Tibial nerve (tissue), 4 donors: ENCODE results near the gene PJVK. TPM values are rescaled to one million over a fixed set of nuclear protein-coding genes. Genes with fewer than 3 reads are reported as not detected.
"Not testable (repeated sequence)": the region's sequence is repeated elsewhere in the genome, so short reads cannot be mapped to it uniquely, and the experiment has no call there.

ENCODE experiments used
- DNase-seq, 2 donors: peaks; one replicate each; pipeline ENCODE4 v3.0.0-alpha.2; 2019; ENCODE audit warnings: low spot score in 2 of 2
- H3K27ac ChIP-seq, 4 donors: fragments of 200-600 bp; sonication (generic) in 3 of 4; one replicate each; pipeline ENCODE4 v1.5.1; 2017 to 2019; ENCODE audit warnings: mild to moderate bottlenecking in 1 of 4
- H3K27me3 ChIP-seq, 2 donors: fragments of 200-600 bp; sonication (generic) in 1 of 2; one replicate each; pipeline versions ENCODE4 v1.5.1 to v1.6.0; 2017 to 2019
- H3K36me3 ChIP-seq, 3 donors: fragments of 200-600 bp; sonication (generic); one replicate each; pipeline ENCODE4 v1.5.1; 2018 to 2019
- H3K4me1 ChIP-seq, 4 donors: fragments of 200-600 bp; sonication (generic) in 3 of 4; one replicate each; pipeline ENCODE4 v1.5.1; 2017 to 2019
- H3K4me3 ChIP-seq, 4 donors: fragments of 200-600 bp; sonication (generic) in 3 of 4; one replicate each; pipeline ENCODE4 v1.5.1; 2017 to 2019; ENCODE audit warnings: mild to moderate bottlenecking in 1 of 4, moderate library complexity in 1 of 4
- H3K9me3 ChIP-seq, 4 donors: fragments of 200-600 bp; sonication (generic) in 3 of 4; one replicate each; pipeline ENCODE4 v1.5.1; 2017 to 2019
- CTCF ChIP-seq, 5 experiments: fragments of 200-600 bp in 3 of 5; fragments of 450-650 bp in 2 of 5; sonication (generic) in 3 of 5; IDR thresholded peaks; one replicate each; pipeline ENCODE4 v1.5.1; 2016 to 2019; ENCODE audit warnings: antibody characterized with exemption in 5 of 5, mild to moderate bottlenecking in 3 of 5, moderate library complexity in 2 of 5
- EP300 ChIP-seq, 2 donors: sonication (generic); formaldehyde crosslinking; IDR thresholded peaks; one replicate each; pipeline ENCODE4 v1.6.1; 2017; ENCODE audit warnings: antibody characterized with exemption in 2 of 2, mild to moderate bottlenecking in 1 of 2
- POLR2A ChIP-seq, 2 donors: fragments of 450-650 bp; IDR thresholded peaks; one replicate each; pipeline ENCODE4 v1.6.1; 2017; ENCODE audit warnings: antibody characterized with exemption in 2 of 2, mild to moderate bottlenecking in 2 of 2, moderate library complexity in 2 of 2
- WGBS, 2 donors: methylation state at CpG; one replicate each; pipeline ENCODE4 v1.1.5; 2018; 5-methylcytosine and 5-hydroxymethylcytosine counted together
- total RNA-seq, 4 donors: library from RNA; depleted of rRNA; stranded (reverse); fragments of >200 nt; gene quantifications; one replicate each; pipeline ENCODE4 v1.1.0, GENCODE V29; 2016

Gene PJVK
- total RNA-seq, 4 donors from 2014 or later, result 5.1 to 9.6 (median 6.8) TPM

GRCh38 chr2:178412047-178412446, 39.1 kb upstream of the PJVK start:
- no peaks in the 10 kb centered on the region for H3K27me3 ChIP-seq
- no peak for DNase-seq
- WGBS, 2 donors, result 69 to 73% methylated on average over 3 of the region's 3 CpGs
- no peak overlapping the region for H3K4me3 ChIP-seq
- no peak for TF ChIP-seq EP300 (IDR thresholded peaks at IDR 0.05)
- no peak for TF ChIP-seq POLR2A (IDR thresholded peaks at IDR 0.05)
- no peak for TF ChIP-seq CTCF (IDR thresholded peaks at IDR 0.05)
- H3K9me3 ChIP-seq, result no peaks in the 10 kb centered on the region
- no peaks in the 10 kb centered on the region for H3K36me3 ChIP-seq
- peaks cover 0 to 13% (median 5%) of the 10 kb centered on the region in 4 donors for H3K4me1 ChIP-seq
- H3K27ac ChIP-seq, result no peak overlapping the region

- H3K27ac ChIP-seq, H3K27me3 ChIP-seq, H3K36me3 ChIP-seq, DNase-seq, H3K9me3 ChIP-seq, H3K4me3 ChIP-seq: not testable (repeated sequence)
- 98% methylated on average over 8 of the region's 8 CpGs for WGBS, 2 donors
- peaks cover 0 to 13% (median 5%) of the 10 kb centered on the region in 4 donors for H3K4me1 ChIP-seq
Measured at GRCh38 chr2:178412453-178412852, 38.7 kb upstream of the PJVK start.

GRCh38 chr2:178413472-178414265, 37.5 kb upstream of the PJVK start:
- TF ChIP-seq CTCF (IDR thresholded peaks at IDR 0.05), result peak in 2 of 5 experiments; percentile 6 to 44
- TF ChIP-seq POLR2A (IDR thresholded peaks at IDR 0.05), result peak; percentile 37 to 47
- peak in 1 of 2 donors; percentile 51 for TF ChIP-seq EP300 (IDR thresholded peaks at IDR 0.05)
- Histone ChIP-seq H3K36me3 (no peaks in the 10 kb centered on the region), H3K27me3 (no peaks in the 10 kb centered on the region), H3K27ac (peak overlapping the region; percentile 84 to 97 (median 92)), H3K9me3 (no peaks in the 10 kb centered on the region), H3K4me3 (peak overlapping the region; percentile 54 to 66 (median 64)), H3K4me1 (peaks cover 0 to 13% (median 5%) of the 10 kb centered on the region in 4 donors)
- peak; percentile 48 to 64 for DNase-seq
- WGBS, 2 donors, result 2% methylated on average over 45 of the region's 45 CpGs

- peak in 1 of 2 donors; percentile 79 for TF ChIP-seq EP300 (IDR thresholded peaks at IDR 0.05)
- peak; percentile 40 to 60 for TF ChIP-seq POLR2A (IDR thresholded peaks at IDR 0.05)
- TF ChIP-seq CTCF (IDR thresholded peaks at IDR 0.05), result peak; percentile 85 to 94 (median 90)
- H3K9me3 ChIP-seq, result no peaks in the 10 kb centered on the region
Measured at GRCh38 chr2:178414266-178415247, 36.6 kb upstream of the PJVK start.

GRCh38 chr2:178415979-178416378, 35.2 kb upstream of the PJVK start:
- no peak overlapping the region for H3K4me3 ChIP-seq
- peaks cover 0 to under 1% (median 0%) of the 10 kb centered on the region in 3 donors for H3K36me3 ChIP-seq
- no peak overlapping the region for H3K27ac ChIP-seq
- TF ChIP-seq EP300 (IDR thresholded peaks at IDR 0.05) (no peak), POLR2A (IDR thresholded peaks at IDR 0.05) (no peak), CTCF (IDR thresholded peaks at IDR 0.05) (no peak)
- H3K9me3 ChIP-seq, result no peaks in the 10 kb centered on the region
- peaks cover 0 to 13% (median 5%) of the 10 kb centered on the region in 4 donors for H3K4me1 ChIP-seq
- H3K27me3 ChIP-seq, result no peaks in the 10 kb centered on the region
- no peak for DNase-seq

More at GRCh38 chr2:178414266-178415247, 36.6 kb upstream of the PJVK start:
- peaks cover 0 to 13% (median 5%) of the 10 kb centered on the region in 4 donors for H3K4me1 ChIP-seq
- no peaks in the 10 kb centered on the region for H3K36me3 ChIP-seq
- WGBS, 2 donors, result 12 to 13% methylated on average over 21 of the region's 21 CpGs
- peak; percentile 85 to 93 for DNase-seq
- peak overlapping the region; percentile 54 to 66 (median 64) for H3K4me3 ChIP-seq
- peak overlapping the region; percentile 84 to 97 (median 92) for H3K27ac ChIP-seq
- no peaks in the 10 kb centered on the region for H3K27me3 ChIP-seq
